HEK293 (cell line): ENCODE measurements around the gene TIMM50.
A peak's percentile ranks its signal among the peaks of the same experiment; 100 is the strongest.

Experiments
- KLF7 ChIP-seq: fragments of 450-650 bp; formaldehyde crosslinking; IDR thresholded peaks from 2 replicates; pipeline ENCODE4 v1.5.1; 2016; ENCODE audit warnings: missing biosample characterization, missing genetic modification characterization, borderline replicate concordance
- MYNN ChIP-seq: fragments of 450-650 bp; formaldehyde crosslinking; IDR thresholded peaks from 2 replicates; pipeline ENCODE4 v1.5.1; 2016; ENCODE audit warnings: missing biosample characterization, missing genetic modification characterization, borderline replicate concordance
- SP3 ChIP-seq: fragments of 450-650 bp; formaldehyde crosslinking; IDR thresholded peaks from 2 replicates; pipeline ENCODE4 v1.5.1; 2016; ENCODE audit warnings: missing biosample characterization, missing genetic modification characterization
- ZFP3 ChIP-seq: fragments of 450-650 bp; formaldehyde crosslinking; IDR thresholded peaks from 2 replicates; pipeline ENCODE4 v1.5.1; 2016; ENCODE audit warnings: low read depth, missing biosample characterization, missing genetic modification characterization
- ZNF121 ChIP-seq: fragments of 450-650 bp; formaldehyde crosslinking; IDR thresholded peaks from 2 replicates; pipeline ENCODE4 v1.5.1; 2016; ENCODE audit warnings: missing biosample characterization, missing genetic modification characterization
- ZNF174 ChIP-seq: fragments of 450-650 bp; formaldehyde crosslinking; IDR thresholded peaks from 2 replicates; pipeline ENCODE4 v1.5.0; 2017; ENCODE audit warnings: missing biosample characterization, mild to moderate bottlenecking, missing genetic modification characterization
- ZNF184 ChIP-seq: fragments of 450-650 bp; IDR thresholded peaks from 2 replicates; pipeline ENCODE4 v1.5.1; 2018; ENCODE audit warnings: missing biosample characterization, mild to moderate bottlenecking, missing genetic modification characterization
- ZNF335 ChIP-seq: fragments of 450-650 bp; formaldehyde crosslinking; conservative IDR thresholded peaks from 2 replicates; pipeline ENCODE4 v1.5.1; 2016; ENCODE audit warnings: missing biosample characterization, missing genetic modification characterization
- ZNF354C ChIP-seq: fragments of 450-650 bp; formaldehyde crosslinking; IDR thresholded peaks from 2 replicates; pipeline ENCODE4 v1.5.1; 2016; ENCODE audit warnings: missing biosample characterization, missing genetic modification characterization, low read depth, borderline replicate concordance
- ZNF423 ChIP-seq: fragments of 450-650 bp; formaldehyde crosslinking; IDR thresholded peaks from 2 replicates; pipeline ENCODE4 v1.5.1; 2016; ENCODE audit warnings: missing biosample characterization, missing genetic modification characterization
- ZNF473 ChIP-seq: fragments of 450-650 bp; formaldehyde crosslinking; IDR thresholded peaks from 2 replicates; pipeline ENCODE4 v1.5.1; 2017; ENCODE audit warnings: missing biosample characterization, missing genetic modification characterization
- ZNF48 ChIP-seq: fragments of 450-650 bp; formaldehyde crosslinking; IDR thresholded peaks from 2 replicates; pipeline ENCODE4 v1.5.1; 2016; ENCODE audit warnings: missing biosample characterization, missing genetic modification characterization
- ZNF501 ChIP-seq: fragments of 450-650 bp; formaldehyde crosslinking; IDR thresholded peaks from 2 replicates; pipeline ENCODE4 v1.5.1; 2016; ENCODE audit warnings: missing biosample characterization, missing genetic modification characterization
- ZNF548 ChIP-seq: fragments of 450-650 bp; formaldehyde crosslinking; IDR thresholded peaks from 2 replicates; pipeline ENCODE4 v1.5.1; 2016; ENCODE audit warnings: missing biosample characterization, missing genetic modification characterization
- ZNF560 ChIP-seq: fragments of 450-650 bp; formaldehyde crosslinking; IDR thresholded peaks from 2 replicates; pipeline ENCODE4 v1.5.1; 2017; ENCODE audit warnings: missing biosample characterization, missing genetic modification characterization, borderline replicate concordance
- ZNF596 ChIP-seq: fragments of 450-650 bp; IDR thresholded peaks from 2 replicates; pipeline ENCODE4 v1.5.0; 2018; ENCODE audit warnings: missing biosample characterization, mild to moderate bottlenecking, missing genetic modification characterization, moderate library complexity
- ZNF76 ChIP-seq: fragments of 450-650 bp; formaldehyde crosslinking; IDR thresholded peaks from 2 replicates; pipeline ENCODE4; 2016; ENCODE audit warnings: low read depth, missing biosample characterization, missing genetic modification characterization, borderline replicate concordance
- ZNF777 ChIP-seq: fragments of 450-650 bp; formaldehyde crosslinking; IDR thresholded peaks from 2 replicates; pipeline ENCODE4 v1.5.1; 2017; ENCODE audit warnings: missing biosample characterization, missing genetic modification characterization, borderline replicate concordance
- ZSCAN16 ChIP-seq: fragments of 450-650 bp; formaldehyde crosslinking; IDR thresholded peaks from 2 replicates; pipeline ENCODE4 v1.5.1; 2016; ENCODE audit warnings: missing biosample characterization, missing genetic modification characterization
- ZSCAN30 ChIP-seq: fragments of 450-650 bp; IDR thresholded peaks from 2 replicates; pipeline ENCODE4 v1.5.1; 2018; ENCODE audit warnings: missing biosample characterization, mild to moderate bottlenecking, missing genetic modification characterization, moderate library complexity
- TF ChIP-seq, protein P1 (sequence below): fragments of 450-650 bp; formaldehyde crosslinking; IDR thresholded peaks from 2 replicates; pipeline ENCODE4 v1.5.1; 2017; ENCODE audit warnings: missing biosample characterization, missing genetic modification characterization
- TF ChIP-seq, protein P2 (sequence below): fragments of 450-650 bp; IDR thresholded peaks from 2 replicates; pipeline ENCODE4 v1.5.1; 2018; ENCODE audit warnings: missing biosample characterization, mild to moderate bottlenecking, missing genetic modification characterization
- TF ChIP-seq, protein P3 (sequence below): fragments of 450-650 bp; formaldehyde crosslinking; conservative IDR thresholded peaks from 2 replicates; pipeline ENCODE4 v1.5.1; 2016; ENCODE audit warnings: low read depth, missing biosample characterization, missing genetic modification characterization
- TF ChIP-seq, protein P4 (sequence below): fragments of 450-650 bp; formaldehyde crosslinking; IDR thresholded peaks from 2 replicates; pipeline ENCODE4 v1.5.1; 2016; ENCODE audit warnings: missing biosample characterization, missing genetic modification characterization
- TF ChIP-seq, protein P5 (sequence below): fragments of 450-650 bp; formaldehyde crosslinking; IDR thresholded peaks from 2 replicates; pipeline ENCODE4 v1.5.1; 2016; ENCODE audit warnings: missing biosample characterization, missing genetic modification characterization
- TF ChIP-seq, protein P6 (sequence below): fragments of 450-650 bp; formaldehyde crosslinking; IDR thresholded peaks from 2 replicates; pipeline ENCODE4 v1.5.1; 2017; ENCODE audit warnings: missing biosample characterization, missing genetic modification characterization

The TIMM50 gene

DNA sequence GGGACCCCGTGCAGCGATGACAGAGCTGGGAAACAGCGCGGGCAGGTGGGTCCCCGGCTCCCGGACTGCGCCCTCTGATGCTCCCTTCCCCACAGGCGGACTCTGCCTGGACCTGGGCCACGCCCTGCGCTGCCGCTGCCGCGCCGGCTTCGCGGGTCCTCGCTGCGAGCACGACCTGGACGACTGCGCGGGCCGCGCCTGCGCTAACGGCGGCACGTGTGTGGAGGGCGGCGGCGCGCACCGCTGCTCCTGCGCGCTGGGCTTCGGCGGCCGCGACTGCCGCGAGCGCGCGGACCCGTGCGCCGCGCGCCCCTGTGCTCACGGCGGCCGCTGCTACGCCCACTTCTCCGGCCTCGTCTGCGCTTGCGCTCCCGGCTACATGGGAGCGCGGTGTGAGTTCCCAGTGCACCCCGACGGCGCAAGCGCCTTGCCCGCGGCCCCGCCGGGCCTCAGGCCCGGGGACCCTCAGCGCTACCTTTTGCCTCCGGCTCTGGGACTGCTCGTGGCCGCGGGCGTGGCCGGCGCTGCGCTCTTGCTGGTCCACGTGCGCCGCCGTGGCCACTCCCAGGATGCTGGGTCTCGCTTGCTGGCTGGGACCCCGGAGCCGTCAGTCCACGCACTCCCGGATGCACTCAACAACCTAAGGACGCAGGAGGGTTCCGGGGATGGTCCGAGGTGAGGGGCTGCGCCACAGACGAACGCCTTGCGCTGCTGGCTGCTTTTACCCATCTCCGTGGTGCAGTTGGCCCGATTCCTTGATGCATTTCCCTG is 26.5 kb downstream of the TIMM50 start (continued):
- TF ChIP-seq ZNF174 (0 out of 2 replicates have a peak, but pooled peaks have one; percentile 1), ZNF354C (tag by site-specific recombination) (no peak), ZNF76 (tag by site-specific recombination) (peak; percentile 81; the same call in 1 of the 2 replicates), MYNN (tag by site-specific recombination) (no peak), ZFP3 (tag by site-specific recombination) (no peak), ZNF548 (tag by site-specific recombination) (no peak), KLF7 (tag by site-specific recombination) (peak; percentile 16; the same call in 1 of the 2 replicates), ZNF777 (tag by site-specific recombination) (peak; percentile 100), ZNF596 (tag by site-specific recombination) (peak; percentile 53), ZSCAN30 (tag by site-specific recombination) (peak; percentile 88), ZNF184 (tag by site-specific recombination) (no peak), SP3 (tag by site-specific recombination) (peak; percentile 39; the same call in 1 of the 2 replicates), ZNF473 (tag by site-specific recombination) (no peak), ZNF501 (tag by site-specific recombination) (peak; percentile 89), ZNF121 (tag by site-specific recombination) (no peak), ZSCAN16 (tag by site-specific recombination) (peak; percentile 43; the same call in 1 of the 2 replicates), ZNF560 (peak; percentile 80; the same call in 1 of the 2 replicates), ZNF335 (tag by site-specific recombination) (peak; percentile 90), ZNF48 (tag by site-specific recombination) (no peak), ZNF423 (no peak)
- TF ChIP-seq, protein P1, sequence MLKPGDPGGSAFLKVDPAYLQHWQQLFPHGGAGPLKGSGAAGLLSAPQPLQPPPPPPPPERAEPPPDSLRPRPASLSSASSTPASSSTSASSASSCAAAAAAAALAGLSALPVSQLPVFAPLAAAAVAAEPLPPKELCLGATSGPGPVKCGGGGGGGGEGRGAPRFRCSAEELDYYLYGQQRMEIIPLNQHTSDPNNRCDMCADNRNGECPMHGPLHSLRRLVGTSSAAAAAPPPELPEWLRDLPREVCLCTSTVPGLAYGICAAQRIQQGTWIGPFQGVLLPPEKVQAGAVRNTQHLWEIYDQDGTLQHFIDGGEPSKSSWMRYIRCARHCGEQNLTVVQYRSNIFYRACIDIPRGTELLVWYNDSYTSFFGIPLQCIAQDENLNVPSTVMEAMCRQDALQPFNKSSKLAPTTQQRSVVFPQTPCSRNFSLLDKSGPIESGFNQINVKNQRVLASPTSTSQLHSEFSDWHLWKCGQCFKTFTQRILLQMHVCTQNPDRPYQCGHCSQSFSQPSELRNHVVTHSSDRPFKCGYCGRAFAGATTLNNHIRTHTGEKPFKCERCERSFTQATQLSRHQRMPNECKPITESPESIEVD (tag by site-specific recombination), result no peak
- TF ChIP-seq, protein P2, sequence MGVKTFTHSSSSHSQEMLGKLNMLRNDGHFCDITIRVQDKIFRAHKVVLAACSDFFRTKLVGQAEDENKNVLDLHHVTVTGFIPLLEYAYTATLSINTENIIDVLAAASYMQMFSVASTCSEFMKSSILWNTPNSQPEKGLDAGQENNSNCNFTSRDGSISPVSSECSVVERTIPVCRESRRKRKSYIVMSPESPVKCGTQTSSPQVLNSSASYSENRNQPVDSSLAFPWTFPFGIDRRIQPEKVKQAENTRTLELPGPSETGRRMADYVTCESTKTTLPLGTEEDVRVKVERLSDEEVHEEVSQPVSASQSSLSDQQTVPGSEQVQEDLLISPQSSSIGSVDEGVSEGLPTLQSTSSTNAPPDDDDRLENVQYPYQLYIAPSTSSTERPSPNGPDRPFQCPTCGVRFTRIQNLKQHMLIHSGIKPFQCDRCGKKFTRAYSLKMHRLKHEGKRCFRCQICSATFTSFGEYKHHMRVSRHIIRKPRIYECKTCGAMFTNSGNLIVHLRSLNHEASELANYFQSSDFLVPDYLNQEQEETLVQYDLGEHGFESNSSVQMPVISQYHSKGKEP (tag by site-specific recombination), result peak; percentile 70
- TF ChIP-seq, protein P3, sequence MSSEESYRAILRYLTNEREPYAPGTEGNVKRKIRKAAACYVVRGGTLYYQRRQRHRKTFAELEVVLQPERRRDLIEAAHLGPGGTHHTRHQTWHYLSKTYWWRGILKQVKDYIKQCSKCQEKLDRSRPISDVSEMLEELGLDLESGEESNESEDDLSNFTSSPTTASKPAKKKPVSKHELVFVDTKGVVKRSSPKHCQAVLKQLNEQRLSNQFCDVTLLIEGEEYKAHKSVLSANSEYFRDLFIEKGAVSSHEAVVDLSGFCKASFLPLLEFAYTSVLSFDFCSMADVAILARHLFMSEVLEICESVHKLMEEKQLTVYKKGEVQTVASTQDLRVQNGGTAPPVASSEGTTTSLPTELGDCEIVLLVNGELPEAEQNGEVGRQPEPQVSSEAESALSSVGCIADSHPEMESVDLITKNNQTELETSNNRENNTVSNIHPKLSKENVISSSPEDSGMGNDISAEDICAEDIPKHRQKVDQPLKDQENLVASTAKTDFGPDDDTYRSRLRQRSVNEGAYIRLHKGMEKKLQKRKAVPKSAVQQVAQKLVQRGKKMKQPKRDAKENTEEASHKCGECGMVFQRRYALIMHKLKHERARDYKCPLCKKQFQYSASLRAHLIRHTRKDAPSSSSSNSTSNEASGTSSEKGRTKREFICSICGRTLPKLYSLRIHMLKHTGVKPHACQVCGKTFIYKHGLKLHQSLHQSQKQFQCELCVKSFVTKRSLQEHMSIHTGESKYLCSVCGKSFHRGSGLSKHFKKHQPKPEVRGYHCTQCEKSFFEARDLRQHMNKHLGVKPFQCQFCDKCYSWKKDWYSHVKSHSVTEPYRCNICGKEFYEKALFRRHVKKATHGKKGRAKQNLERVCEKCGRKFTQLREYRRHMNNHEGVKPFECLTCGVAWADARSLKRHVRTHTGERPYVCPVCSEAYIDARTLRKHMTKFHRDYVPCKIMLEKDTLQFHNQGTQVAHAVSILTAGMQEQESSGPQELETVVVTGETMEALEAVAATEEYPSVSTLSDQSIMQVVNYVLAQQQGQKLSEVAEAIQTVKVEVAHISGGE (tag by site-specific recombination), result peak; percentile 77
- TF ChIP-seq, protein P4, sequence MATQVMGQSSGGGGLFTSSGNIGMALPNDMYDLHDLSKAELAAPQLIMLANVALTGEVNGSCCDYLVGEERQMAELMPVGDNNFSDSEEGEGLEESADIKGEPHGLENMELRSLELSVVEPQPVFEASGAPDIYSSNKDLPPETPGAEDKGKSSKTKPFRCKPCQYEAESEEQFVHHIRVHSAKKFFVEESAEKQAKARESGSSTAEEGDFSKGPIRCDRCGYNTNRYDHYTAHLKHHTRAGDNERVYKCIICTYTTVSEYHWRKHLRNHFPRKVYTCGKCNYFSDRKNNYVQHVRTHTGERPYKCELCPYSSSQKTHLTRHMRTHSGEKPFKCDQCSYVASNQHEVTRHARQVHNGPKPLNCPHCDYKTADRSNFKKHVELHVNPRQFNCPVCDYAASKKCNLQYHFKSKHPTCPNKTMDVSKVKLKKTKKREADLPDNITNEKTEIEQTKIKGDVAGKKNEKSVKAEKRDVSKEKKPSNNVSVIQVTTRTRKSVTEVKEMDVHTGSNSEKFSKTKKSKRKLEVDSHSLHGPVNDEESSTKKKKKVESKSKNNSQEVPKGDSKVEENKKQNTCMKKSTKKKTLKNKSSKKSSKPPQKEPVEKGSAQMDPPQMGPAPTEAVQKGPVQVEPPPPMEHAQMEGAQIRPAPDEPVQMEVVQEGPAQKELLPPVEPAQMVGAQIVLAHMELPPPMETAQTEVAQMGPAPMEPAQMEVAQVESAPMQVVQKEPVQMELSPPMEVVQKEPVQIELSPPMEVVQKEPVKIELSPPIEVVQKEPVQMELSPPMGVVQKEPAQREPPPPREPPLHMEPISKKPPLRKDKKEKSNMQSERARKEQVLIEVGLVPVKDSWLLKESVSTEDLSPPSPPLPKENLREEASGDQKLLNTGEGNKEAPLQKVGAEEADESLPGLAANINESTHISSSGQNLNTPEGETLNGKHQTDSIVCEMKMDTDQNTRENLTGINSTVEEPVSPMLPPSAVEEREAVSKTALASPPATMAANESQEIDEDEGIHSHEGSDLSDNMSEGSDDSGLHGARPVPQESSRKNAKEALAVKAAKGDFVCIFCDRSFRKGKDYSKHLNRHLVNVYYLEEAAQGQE (tag by site-specific recombination), result 0 out of 2 replicates have a peak, but pooled peaks have one; percentile 16
- TF ChIP-seq, protein P5, sequence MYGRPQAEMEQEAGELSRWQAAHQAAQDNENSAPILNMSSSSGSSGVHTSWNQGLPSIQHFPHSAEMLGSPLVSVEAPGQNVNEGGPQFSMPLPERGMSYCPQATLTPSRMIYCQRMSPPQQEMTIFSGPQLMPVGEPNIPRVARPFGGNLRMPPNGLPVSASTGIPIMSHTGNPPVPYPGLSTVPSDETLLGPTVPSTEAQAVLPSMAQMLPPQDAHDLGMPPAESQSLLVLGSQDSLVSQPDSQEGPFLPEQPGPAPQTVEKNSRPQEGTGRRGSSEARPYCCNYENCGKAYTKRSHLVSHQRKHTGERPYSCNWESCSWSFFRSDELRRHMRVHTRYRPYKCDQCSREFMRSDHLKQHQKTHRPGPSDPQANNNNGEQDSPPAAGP, result peak; percentile 63
- TF ChIP-seq, protein P6, sequence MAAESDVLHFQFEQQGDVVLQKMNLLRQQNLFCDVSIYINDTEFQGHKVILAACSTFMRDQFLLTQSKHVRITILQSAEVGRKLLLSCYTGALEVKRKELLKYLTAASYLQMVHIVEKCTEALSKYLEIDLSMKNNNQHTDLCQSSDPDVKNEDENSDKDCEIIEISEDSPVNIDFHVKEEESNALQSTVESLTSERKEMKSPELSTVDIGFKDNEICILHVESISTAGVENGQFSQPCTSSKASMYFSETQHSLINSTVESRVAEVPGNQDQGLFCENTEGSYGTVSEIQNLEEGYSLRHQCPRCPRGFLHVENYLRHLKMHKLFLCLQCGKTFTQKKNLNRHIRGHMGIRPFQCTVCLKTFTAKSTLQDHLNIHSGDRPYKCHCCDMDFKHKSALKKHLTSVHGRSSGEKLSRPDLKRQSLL (tag by site-specific recombination), result peak; percentile 57
